ENCODE data around the gene SPINT2.
A peak's percentile ranks its signal among the peaks of the same experiment; 100 is the strongest.

SPINT2 gene

GRCh38 chr19:38285567-38285966 lies 21.2 kb downstream of the SPINT2 start:
- Histone ChIP-seq H3K36me3 (peaks cover 55% of the 10 kb centered on the region), H3K9me3 (no peaks in the 10 kb centered on the region), H3K27me3 (no peaks in the 10 kb centered on the region), H3K4me1 (ENCODE audit: control insufficient read depth in 1 of 2, insufficient read depth in 1 of 2, low read depth in 1 of 2, low read length in 1 of 2) (peaks cover 3 to 5% of the 10 kb centered on the region in 2 experiments), H3K27ac (no peak overlapping the region), H3K4me3 (ENCODE audit: low read depth in 1 of 2, low read length in 1 of 2) (no peak overlapping the region)
- TF ChIP-seq, protein P1, sequence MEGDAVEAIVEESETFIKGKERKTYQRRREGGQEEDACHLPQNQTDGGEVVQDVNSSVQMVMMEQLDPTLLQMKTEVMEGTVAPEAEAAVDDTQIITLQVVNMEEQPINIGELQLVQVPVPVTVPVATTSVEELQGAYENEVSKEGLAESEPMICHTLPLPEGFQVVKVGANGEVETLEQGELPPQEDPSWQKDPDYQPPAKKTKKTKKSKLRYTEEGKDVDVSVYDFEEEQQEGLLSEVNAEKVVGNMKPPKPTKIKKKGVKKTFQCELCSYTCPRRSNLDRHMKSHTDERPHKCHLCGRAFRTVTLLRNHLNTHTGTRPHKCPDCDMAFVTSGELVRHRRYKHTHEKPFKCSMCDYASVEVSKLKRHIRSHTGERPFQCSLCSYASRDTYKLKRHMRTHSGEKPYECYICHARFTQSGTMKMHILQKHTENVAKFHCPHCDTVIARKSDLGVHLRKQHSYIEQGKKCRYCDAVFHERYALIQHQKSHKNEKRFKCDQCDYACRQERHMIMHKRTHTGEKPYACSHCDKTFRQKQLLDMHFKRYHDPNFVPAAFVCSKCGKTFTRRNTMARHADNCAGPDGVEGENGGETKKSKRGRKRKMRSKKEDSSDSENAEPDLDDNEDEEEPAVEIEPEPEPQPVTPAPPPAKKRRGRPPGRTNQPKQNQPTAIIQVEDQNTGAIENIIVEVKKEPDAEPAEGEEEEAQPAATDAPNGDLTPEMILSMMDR (IDR thresholded peaks at IDR 0.05): no peak

DNA sequence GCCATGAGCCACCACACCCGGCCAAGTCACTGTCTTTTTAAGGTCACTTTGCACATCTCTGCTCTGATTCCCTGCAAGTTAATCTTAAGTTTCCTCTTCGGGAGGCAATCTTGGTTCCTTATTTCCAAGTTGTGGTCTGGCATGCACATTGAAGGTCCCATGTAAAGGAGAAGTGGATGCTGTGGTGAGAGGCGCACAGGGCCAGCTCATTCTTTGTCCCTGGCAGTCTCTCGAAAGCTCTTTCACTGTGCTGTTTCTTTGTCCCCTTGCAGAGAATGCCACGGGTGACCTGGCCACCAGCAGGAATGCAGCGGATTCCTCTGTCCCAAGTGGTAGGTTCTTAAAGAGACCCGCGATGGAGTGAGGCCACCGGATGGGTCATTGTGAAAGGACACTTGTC lies 23.2 kb downstream of the SPINT2 start:
- H3K4me1 ChIP-seq (ENCODE audit: control insufficient read depth in 1 of 2, insufficient read depth in 1 of 2, low read depth in 1 of 2, low read length in 1 of 2): peaks cover 3 to 5% of the 10 kb centered on the region in 2 experiments
- H3K27ac ChIP-seq: peak overlapping the region; percentile 48
- TF ChIP-seq, protein P1 (IDR thresholded peaks at IDR 0.05): no peak
- no peaks in the 10 kb centered on the region for H3K9me3 ChIP-seq
- no peak overlapping the region for H3K4me3 ChIP-seq (ENCODE audit: low read depth in 1 of 2, low read length in 1 of 2)
- H3K27me3 ChIP-seq: no peaks in the 10 kb centered on the region
- peaks cover 73% of the 10 kb centered on the region for H3K36me3 ChIP-seq

- H3K27ac ChIP-seq: peak overlapping the region; percentile 48
- TF ChIP-seq, protein P1 (IDR thresholded peaks at IDR 0.05): no peak
- H3K36me3 ChIP-seq: peaks cover 80% of the 10 kb centered on the region
- no peak overlapping the region for H3K4me3 ChIP-seq (ENCODE audit: low read depth in 1 of 2, low read length in 1 of 2)
- peaks cover 3 to 5% of the 10 kb centered on the region in 2 experiments for H3K4me1 ChIP-seq (ENCODE audit: control insufficient read depth in 1 of 2, insufficient read depth in 1 of 2, low read depth in 1 of 2, low read length in 1 of 2)
- H3K27me3 ChIP-seq: no peaks in the 10 kb centered on the region
- no peaks in the 10 kb centered on the region for H3K9me3 ChIP-seq
Observed at GRCh38 chr19:38288123-38288855, 23.9 kb downstream of the SPINT2 start.

GRCh38 chr19:38289955-38290354 lies 25.6 kb downstream of the SPINT2 start:
- H3K36me3 ChIP-seq: peaks cover 85% of the 10 kb centered on the region
- H3K27ac ChIP-seq: no peak overlapping the region
- no peaks in the 10 kb centered on the region for H3K9me3 ChIP-seq
- H3K27me3 ChIP-seq: no peaks in the 10 kb centered on the region
- no peak overlapping the region for H3K4me3 ChIP-seq (ENCODE audit: low read depth in 1 of 2, low read length in 1 of 2)
- TF ChIP-seq, protein P1 (IDR thresholded peaks at IDR 0.05): no peak
- H3K4me1 ChIP-seq (ENCODE audit: control insufficient read depth in 1 of 2, insufficient read depth in 1 of 2, low read depth in 1 of 2, low read length in 1 of 2): peaks cover 3 to 5% of the 10 kb centered on the region in 2 experiments

DNA sequence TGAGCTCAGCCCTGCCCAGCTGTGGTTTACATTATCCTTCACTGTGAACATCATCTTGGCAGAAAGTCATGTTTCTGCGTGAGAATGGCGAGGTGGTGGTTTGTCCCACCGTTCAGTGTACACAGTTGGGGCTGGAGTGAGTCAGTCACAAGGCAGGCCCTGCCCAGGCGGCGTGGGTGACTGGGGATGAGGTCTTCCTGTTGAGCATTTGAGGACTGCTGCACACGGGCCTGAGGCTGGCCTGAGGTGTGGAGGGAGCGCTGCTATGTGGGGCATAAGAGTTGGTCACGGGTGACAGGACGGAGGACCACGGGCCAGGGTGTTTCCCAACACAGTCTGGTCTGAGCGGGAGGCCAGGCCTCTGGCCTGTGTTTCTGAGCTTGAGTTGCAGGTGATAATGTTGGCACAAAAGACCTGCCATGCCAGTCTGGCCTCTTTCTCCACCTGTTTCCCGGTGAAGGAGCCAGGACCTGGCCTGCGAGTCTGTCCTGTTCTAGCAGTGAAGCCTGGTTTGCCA lies 26.3 kb downstream of the SPINT2 start:
- Histone ChIP-seq H3K27ac (no peak overlapping the region), H3K27me3 (no peaks in the 10 kb centered on the region), H3K36me3 (peaks cover 79% of the 10 kb centered on the region), H3K4me1 (ENCODE audit: control insufficient read depth in 1 of 2, insufficient read depth in 1 of 2, low read depth in 1 of 2, low read length in 1 of 2) (peaks cover 3 to 5% of the 10 kb centered on the region in 2 experiments), H3K9me3 (no peaks in the 10 kb centered on the region), H3K4me3 (ENCODE audit: low read depth in 1 of 2, low read length in 1 of 2) (no peak overlapping the region)
- TF ChIP-seq, protein P1 (IDR thresholded peaks at IDR 0.05): no peak

Data from neutrophil (primary cell).